Measurements from ENCODE around the gene TCERG1L.
"Not testable (repeated sequence)": the region's sequence is repeated elsewhere in the genome, so short reads cannot be mapped to it uniquely, and the experiment has no call there.

TCERG1L gene

GRCh38 chr10:131083915-131084790 is 227.4 kb downstream of the TCERG1L start:
- no peak for DNase-seq (ENCODE audit: low read depth)

GRCh38 chr10:131082991-131083481 is 228.5 kb downstream of the TCERG1L start:
- DNase-seq (ENCODE audit: low read depth), result no peak

DNA sequence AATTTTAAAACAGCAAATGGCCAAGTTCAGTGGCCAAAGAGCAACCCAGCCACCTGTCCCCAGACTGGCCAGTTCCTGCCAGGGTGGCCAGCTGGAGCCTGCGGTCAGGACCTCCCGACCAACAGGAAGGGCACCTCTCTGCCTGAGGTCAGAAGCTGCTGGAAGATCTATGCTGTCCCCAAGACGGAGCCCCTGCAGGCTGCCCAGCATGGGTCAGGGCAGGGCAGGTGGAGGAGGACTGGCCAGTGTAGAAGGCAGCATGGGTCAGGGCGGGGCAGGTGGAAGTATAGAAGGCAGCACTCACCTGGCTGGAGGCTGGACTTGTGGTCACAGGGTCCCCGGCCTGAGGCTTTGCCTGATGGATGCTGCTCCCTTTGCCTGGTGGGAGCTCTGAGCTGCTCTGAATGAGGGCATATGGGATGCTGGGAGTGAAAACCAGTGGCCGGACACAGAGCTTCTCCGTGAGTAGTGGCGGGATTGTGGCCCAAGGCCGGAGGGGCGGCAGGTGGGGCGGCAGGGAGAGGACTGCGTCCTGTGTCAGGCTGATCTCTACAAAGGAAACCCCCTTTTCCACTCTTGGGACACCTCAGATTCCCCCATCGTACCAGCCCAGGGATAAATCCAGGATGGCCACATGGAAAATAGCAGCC is 229.2 kb downstream of the TCERG1L start:
- no peak for DNase-seq (ENCODE audit: low read depth)

GRCh38 chr10:131081786-131082185 is 229.7 kb downstream of the TCERG1L start:
- no peak for DNase-seq (ENCODE audit: low read depth)

GRCh38 chr10:131081376-131081775 is 230.1 kb downstream of the TCERG1L start:
- DNase-seq (ENCODE audit: low read depth), result no peak

GRCh38 chr10:131080571-131080970 is 230.9 kb downstream of the TCERG1L start:
- no peak for DNase-seq (ENCODE audit: low read depth)

DNA sequence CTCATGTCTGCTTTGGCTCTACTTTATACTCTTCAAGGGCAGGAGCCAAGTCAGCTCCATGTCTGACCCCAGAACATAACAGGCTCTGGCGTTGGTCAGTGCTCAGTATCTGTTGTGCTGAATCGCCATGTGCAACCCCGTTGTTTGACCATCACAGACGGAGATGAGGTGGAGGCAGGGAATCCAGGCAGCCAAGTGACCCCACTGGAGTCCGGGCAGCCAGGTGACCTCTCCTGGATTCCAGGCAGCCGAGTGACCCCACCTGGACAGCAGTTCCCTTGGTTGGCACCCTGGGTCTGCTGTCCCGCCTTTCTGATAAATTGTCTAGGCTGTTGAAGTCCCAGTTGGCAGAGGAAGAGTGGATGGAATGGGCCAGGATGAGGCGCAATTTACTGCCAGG is 232.2 kb downstream of the TCERG1L start:
- DNase-seq (ENCODE audit: low read depth), result no peak

- not testable (repeated sequence) for DNase-seq (ENCODE audit: low read depth)
Observed at GRCh38 chr10:131078882-131079280, 232.6 kb downstream of the TCERG1L start.

DNA sequence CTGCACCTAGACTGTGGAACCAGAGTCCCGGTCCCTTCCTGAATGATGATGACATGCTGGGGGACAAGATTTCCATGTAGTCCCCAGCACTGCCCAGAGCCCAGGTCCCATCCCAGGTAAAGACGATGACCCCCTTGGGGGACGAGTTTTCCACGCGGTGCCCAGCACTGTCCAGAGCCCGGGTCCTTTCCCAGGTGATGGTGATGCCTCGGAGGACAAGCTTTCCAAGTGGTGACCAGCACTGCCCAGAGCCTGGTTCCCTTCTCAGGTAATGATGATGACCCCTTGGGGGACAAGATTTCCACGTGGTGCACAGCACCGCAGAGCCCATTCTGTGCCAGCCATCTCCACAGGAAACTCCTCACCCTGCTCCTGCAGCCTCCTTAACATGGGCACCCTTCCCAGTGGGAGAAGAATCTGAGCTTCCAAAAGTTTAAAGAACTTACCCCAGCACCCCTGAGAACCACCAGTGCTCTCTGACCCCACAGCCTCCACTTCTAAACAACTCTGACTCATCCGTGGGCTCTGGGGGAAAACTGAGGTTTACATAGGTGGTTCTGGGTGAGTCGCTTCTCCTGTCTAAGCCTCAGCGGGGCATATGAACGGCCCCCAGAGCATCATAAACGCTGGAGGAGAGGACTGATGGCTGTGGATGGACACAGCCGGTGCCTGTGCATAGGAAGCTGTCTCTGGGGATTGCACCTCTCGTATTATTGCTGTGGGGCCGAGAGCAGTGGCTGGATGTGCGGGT is 233.2 kb downstream of the TCERG1L start:
- no peak for DNase-seq (ENCODE audit: low read depth)

DNA sequence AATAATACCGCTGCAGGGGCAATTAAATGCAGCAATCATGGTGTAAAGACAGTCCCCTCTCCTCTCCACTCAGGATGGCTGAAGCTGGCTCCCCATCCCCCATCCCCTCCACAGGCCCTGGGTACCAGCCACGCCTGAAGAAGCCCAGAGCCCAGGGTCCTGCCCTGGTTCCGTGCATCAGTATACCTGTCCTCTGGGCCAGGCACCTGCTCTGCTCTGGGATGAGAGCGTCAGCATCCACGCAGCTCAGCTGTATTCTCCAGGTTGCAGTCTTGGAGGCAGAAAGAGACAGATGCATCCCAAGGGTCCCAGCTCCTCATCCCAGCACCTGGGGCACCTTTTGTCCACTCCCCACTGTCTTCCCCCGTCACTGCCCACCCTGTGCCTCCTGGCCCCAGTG is 233.8 kb downstream of the TCERG1L start:
- DNase-seq (ENCODE audit: low read depth), result no peak

DNA sequence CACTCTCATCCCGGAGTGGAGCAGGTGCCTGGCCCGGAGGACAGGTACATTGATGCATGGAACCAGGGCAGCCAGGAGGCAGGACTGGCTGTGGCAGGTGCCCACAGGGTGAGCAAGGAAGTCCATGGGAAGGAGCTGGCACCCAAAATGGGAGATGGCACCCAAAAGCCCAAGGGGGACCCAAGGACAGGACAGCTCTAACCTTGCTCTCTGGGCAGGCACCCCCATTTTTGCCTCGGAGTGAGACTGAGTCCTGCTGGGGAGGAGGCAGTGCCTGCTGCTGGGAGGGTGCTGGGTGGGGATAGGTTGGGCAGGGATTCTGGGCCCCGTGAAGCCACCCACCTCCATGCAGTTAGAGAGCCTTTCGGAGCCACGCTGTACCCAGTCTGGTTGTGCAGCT is 234.5 kb downstream of the TCERG1L start:
- DNase-seq (ENCODE audit: low read depth), result no peak

GRCh38 chr10:131076356-131076755 is 235.2 kb downstream of the TCERG1L start:
- no peak for DNase-seq (ENCODE audit: low read depth)

DNA sequence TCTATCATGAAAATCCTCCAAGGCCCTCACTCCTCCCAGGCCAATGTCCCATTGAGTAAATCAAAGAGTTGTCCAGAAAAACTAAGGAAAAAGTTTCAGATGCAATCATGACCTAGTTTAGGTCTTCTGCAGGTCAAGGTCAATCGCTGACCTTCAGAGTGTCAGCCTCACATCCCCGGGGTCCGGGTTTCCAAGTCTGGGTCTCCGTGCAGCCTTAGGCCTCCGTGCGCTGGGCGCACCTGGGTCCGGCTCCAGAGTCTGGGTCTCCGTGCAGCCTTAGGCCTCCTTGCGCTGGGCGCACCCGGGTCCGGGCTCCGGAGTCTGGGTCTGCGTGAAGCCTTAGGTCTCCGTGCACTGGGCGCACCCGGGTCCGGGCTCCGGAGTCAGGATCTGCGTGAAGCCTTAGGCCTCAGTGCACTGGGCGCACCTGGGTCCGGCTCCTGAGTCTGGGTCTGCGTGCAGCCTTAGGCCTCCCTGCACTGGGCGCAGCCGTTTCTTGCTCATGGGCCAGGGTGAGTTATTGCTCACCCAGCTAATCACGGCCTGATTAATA is 236.2 kb downstream of the TCERG1L start:
- no peak for DNase-seq (ENCODE audit: low read depth)

DNA sequence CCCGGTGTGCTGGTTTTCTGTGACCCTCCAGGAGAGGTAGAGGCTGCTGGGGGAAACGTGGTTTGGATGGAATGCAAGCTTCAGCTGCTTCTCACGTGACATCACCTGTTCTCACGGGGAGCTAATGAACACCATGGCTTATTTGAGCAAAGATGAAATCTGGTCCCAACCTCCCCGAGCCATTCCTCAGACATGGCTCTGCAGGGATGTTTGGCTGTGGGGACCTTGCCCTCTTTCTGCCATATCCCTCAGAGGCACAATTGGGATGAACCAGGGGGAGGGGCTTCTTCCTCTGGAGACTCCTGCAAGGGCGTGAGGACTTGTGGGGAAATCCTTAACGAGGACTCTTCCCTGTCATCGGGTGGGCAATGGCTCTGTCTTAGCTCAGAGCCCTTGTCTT is 236.8 kb downstream of the TCERG1L start:
- no peak for DNase-seq (ENCODE audit: low read depth)

GRCh38 chr10:131073469-131074035 is 238.0 kb downstream of the TCERG1L start:
- no peak for DNase-seq (ENCODE audit: low read depth)

GRCh38 chr10:131072651-131073468 is 238.7 kb downstream of the TCERG1L start:
- no peak for DNase-seq (ENCODE audit: low read depth)

DNA sequence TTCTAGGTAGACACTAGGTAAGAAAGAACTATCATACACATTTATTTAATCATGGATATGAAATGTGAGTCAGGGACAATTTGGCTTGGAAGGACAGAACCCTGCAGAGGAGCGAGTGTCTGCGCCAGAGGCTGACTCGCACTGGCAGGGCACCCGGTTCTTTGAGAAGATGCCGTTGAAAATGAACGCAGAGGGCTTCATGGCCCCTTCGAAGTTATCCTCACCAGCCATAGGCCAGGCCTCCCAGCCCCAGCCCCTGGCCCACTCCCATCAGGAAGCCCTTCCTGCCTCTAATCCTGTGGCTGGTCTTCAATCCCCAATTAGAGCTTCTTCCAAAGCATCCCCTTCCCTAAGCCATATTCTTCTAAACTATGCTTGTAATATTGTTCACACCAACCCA is 239.8 kb downstream of the TCERG1L start:
- no peak for DNase-seq (ENCODE audit: low read depth)

DNA sequence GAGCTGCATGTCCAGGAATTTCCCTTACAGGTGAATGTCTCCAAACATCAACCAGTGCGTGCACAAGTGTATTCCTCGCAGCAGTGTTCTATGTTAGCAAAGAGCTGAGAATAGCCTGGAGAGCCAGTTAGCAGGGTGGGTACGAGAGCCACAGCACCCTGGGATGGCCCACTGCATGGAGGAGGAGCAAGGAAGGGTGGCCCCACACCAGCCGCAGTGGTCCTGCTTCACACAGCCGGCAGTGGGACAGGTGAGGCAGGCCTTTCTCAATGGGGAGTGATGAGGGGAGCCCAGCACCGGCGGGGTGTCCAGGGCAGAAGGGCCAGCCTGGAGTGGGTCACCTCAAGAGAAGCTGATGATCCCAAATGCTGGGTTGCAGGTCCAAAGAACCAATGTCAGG is 240.7 kb downstream of the TCERG1L start:
- no peak for DNase-seq (ENCODE audit: low read depth)

- DNase-seq (ENCODE audit: low read depth), result no peak
Observed at GRCh38 chr10:131068760-131069159, 242.8 kb downstream of the TCERG1L start.

GRCh38 chr10:131068311-131068710 is 243.2 kb downstream of the TCERG1L start:
- no peak for DNase-seq (ENCODE audit: low read depth)

DNA sequence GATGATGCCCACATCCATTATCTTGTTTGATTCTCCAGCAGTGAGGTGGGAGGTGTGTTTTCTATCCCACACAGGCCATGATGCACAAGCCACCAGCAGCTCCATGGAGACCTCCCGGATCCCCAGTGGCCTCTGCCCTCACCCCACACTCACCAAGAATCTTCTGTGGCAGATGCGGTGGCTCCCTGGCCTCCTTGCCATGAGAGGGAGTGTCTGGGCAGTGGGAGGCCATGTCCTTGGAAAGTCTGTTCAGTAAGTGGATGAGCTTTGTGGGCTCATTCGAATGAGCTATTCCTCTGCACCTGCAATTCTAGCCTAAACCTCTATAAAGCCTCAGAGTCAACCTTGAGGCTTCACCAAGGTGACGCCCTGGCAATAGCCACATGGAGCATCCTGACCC is 243.8 kb downstream of the TCERG1L start:
- DNase-seq (ENCODE audit: low read depth), result no peak

Data from stimulated activated CD8-positive, alpha-beta memory T cell treated with anti-CD3 and anti-CD28 coated beads, Interleukin-12 subunit alpha, Interleukin-12 subunit beta, amount 100 ng/mL, for 4 hours (primary cell).